Adrenal gland (tissue), 12 donors: ENCODE measurements around the gene SPATC1L. TPM values are rescaled to one million over a fixed set of nuclear protein-coding genes. Genes with fewer than 3 reads are reported as not detected.

Experiments used
- DNase-seq, 7 donors: peaks; one replicate each; pipeline ENCODE4 v3.0.0-alpha.2; 2019 to 2020
- H3K27ac ChIP-seq, 5 donors: fragments of 200-600 bp; sonication (generic) in 4 of 5; 1 replicate in 3 of 5; 2 replicates in 2 of 5; pipeline versions ENCODE4 v1.5.1 to v1.8.0; 2016 to 2020; ENCODE audit warnings: mild to moderate bottlenecking in 1 of 5
- H3K27me3 ChIP-seq: fragments of 200-600 bp; 2 replicates; pipeline ENCODE4 v1.8.0; 2021
- H3K36me3 ChIP-seq, 2 donors: fragments of 200-600 bp; replicated peaks in 1 of 2; 1 replicate in 1 of 2; 2 replicates in 1 of 2; pipeline versions ENCODE4 v1.5.1 to v1.8.0; 2018 to 2022
- H3K4me1 ChIP-seq, 2 donors: fragments of 200-600 bp; replicated peaks in 1 of 2; 1 replicate in 1 of 2; 2 replicates in 1 of 2; pipeline versions ENCODE4 v1.5.1 to v1.8.0; 2018 to 2021
- H3K4me3 ChIP-seq, 4 donors: fragments of 200-600 bp; sonication (generic) in 3 of 4; one replicate each; pipeline ENCODE4 v1.5.1; 2016 to 2018
- H3K9me3 ChIP-seq, 3 donors: fragments of 200-600 bp; sonication (generic) in 1 of 3; replicated peaks in 1 of 3; 1 replicate in 2 of 3; 2 replicates in 1 of 3; pipeline versions ENCODE4 v1.5.1 to v1.8.0; 2016 to 2021
- POLR2A ChIP-seq, 2 donors: fragments of 450-650 bp; IDR thresholded peaks; one replicate each; pipeline ENCODE4 v1.6.1; 2017; ENCODE audit warnings: antibody characterized with exemption in 2 of 2, mild to moderate bottlenecking in 2 of 2, moderate library complexity in 1 of 2
- WGBS, 4 donors: extraction: QIAGEN DNeasy Blood & Tissue Kit in 2 of 4; methylation state at CpG; one replicate each; pipeline versions ENCODE4 v1.1.5 to v1.1.7; 2013 to 2017; 5-methylcytosine and 5-hydroxymethylcytosine counted together
- intact Hi-C, 2 donors: fragments of 100-400 bp; cut with DNase I; formaldehyde crosslinking; loops; one replicate each; pipeline versions ENCODE4 v1.14.1 to v1.15.0; 2022 to 2023
- polyA plus RNA-seq, 3 donors: library from polyadenylated mRNA; stranded (reverse); fragments of 200-250 nt in 2 of 3; fragments of 350-450 nt in 1 of 3; fragmentation: Illumina TruSeq in 1 of 3; extraction: RNeasy Lipid Tissue Mini Kit (QIAGEN cat#74804) in 1 of 3; gene quantifications; one replicate each; pipeline ENCODE4 v1.2.3, GENCODE V29; 2013 to 2014
- total RNA-seq, 9 donors: library from RNA; depleted of rRNA in 4 of 9; stranded (reverse); fragments of >200 nt in 4 of 9; fragments of 120-200 nt in 1 of 9; fragmentation: NEBNext Ultra II Directional in 1 of 9; extraction: Animal tissue kit (Norgen Biotek cat#: 25700) in 1 of 9; gene quantifications; one replicate each; pipeline versions ENCODE4 v1.1.0 to v1.2.4, GENCODE V29; 2013 to 2023
- TF ChIP-seq, protein P1 (sequence below), 6 experiments: fragments of 450-650 bp in 4 of 6; fragments of 200-600 bp in 2 of 6; sonication (generic) in 1 of 6; IDR thresholded peaks; 1 replicate in 5 of 6; 2 replicates in 1 of 6; pipeline versions ENCODE4 v1.5.1 to v1.8.0; 2016 to 2021; ENCODE audit warnings: antibody characterized with exemption in 6 of 6, mild to moderate bottlenecking in 2 of 6, moderate library complexity in 1 of 6
- donor health status: healthy with polysubstance abuse.
- donor health status: Bipolar disorder and iron deficiency.
- donor health status: DM: yes; HTN: yes; CAD: no.
- donor health status: DM: no; HTN: no; CAD: no.
- donor health status: DM: no; HTN: no; CAD: no.
- donor health status: DM: yes; HTN: yes; CAD: no.

SPATC1L gene
- total and polyA plus RNA-seq, 12 donors: 8.4 to 91.5 (median 25.3) TPM

- no peak for TF ChIP-seq POLR2A (IDR thresholded peaks at IDR 0.05)
- TF ChIP-seq, protein P1, sequence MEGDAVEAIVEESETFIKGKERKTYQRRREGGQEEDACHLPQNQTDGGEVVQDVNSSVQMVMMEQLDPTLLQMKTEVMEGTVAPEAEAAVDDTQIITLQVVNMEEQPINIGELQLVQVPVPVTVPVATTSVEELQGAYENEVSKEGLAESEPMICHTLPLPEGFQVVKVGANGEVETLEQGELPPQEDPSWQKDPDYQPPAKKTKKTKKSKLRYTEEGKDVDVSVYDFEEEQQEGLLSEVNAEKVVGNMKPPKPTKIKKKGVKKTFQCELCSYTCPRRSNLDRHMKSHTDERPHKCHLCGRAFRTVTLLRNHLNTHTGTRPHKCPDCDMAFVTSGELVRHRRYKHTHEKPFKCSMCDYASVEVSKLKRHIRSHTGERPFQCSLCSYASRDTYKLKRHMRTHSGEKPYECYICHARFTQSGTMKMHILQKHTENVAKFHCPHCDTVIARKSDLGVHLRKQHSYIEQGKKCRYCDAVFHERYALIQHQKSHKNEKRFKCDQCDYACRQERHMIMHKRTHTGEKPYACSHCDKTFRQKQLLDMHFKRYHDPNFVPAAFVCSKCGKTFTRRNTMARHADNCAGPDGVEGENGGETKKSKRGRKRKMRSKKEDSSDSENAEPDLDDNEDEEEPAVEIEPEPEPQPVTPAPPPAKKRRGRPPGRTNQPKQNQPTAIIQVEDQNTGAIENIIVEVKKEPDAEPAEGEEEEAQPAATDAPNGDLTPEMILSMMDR (IDR thresholded peaks at IDR 0.05): no peak
- H3K27ac ChIP-seq: no peak overlapping the region
- peaks cover 11 to 12% of the 10 kb centered on the region in 2 donors for H3K4me1 ChIP-seq
- 87 to 96% (median 93%) methylated on average over 12 to 39 of the region's 39 CpGs for WGBS, 4 donors
- intact Hi-C loops: no loop called here
- peak in 6 of 7 donors; percentile 1 to 48 (median 18) for DNase-seq
- H3K9me3 ChIP-seq: no peaks in the 10 kb centered on the region
- no peaks in the 10 kb centered on the region for H3K27me3 ChIP-seq
- H3K4me3 ChIP-seq: no peak overlapping the region
- no peaks in the 10 kb centered on the region for H3K36me3 ChIP-seq
Measured at GRCh38 chr21:46154155-46154954, 29.9 kb downstream of the SPATC1L start.

GRCh38 chr21:46153247-46154154, 30.8 kb downstream of the SPATC1L start:
- Histone ChIP-seq H3K4me1 (peaks cover 11 to 12% of the 10 kb centered on the region in 2 donors), H3K9me3 (no peaks in the 10 kb centered on the region), H3K27me3 (no peaks in the 10 kb centered on the region), H3K27ac (peak overlapping the region in 1 of 5 donors; percentile 4), H3K36me3 (no peaks in the 10 kb centered on the region), H3K4me3 (peak overlapping the region in 1 of 4 donors; percentile 25)
- peak; percentile 54 to 80 (median 70) for DNase-seq
- intact Hi-C loops: no loop called here
- WGBS, 4 donors: 9 to 36% (median 31%) methylated on average over 4 to 33 of the region's 33 CpGs
- TF ChIP-seq, protein P1 (IDR thresholded peaks at IDR 0.05): peak; percentile 45 to 70 (median 65)
- no peak for TF ChIP-seq POLR2A (IDR thresholded peaks at IDR 0.05)

GRCh38 chr21:46152927-46153246, 31.4 kb downstream of the SPATC1L start:
- peak overlapping the region in 1 of 5 donors; percentile 4 for H3K27ac ChIP-seq
- WGBS, 4 donors: 13 to 52% (median 31%) methylated on average over 4 to 18 of the region's 18 CpGs; no CpG with 5 or more reads in 1 of the 4 donors
- intact Hi-C loops: no loop called here
- H3K4me1 ChIP-seq: peaks cover 11 to 12% of the 10 kb centered on the region in 2 donors
- peak in 2 of 7 donors; percentile 25 for DNase-seq
- no peaks in the 10 kb centered on the region for H3K9me3 ChIP-seq
- H3K27me3 ChIP-seq: no peaks in the 10 kb centered on the region
- peak overlapping the region in 1 of 4 donors; percentile 25 for H3K4me3 ChIP-seq
- no peaks in the 10 kb centered on the region for H3K36me3 ChIP-seq
- TF ChIP-seq, protein P1 (IDR thresholded peaks at IDR 0.05): no peak
- no peak for TF ChIP-seq POLR2A (IDR thresholded peaks at IDR 0.05)
